ENCODE data around the gene UBE3C.

DNA sequence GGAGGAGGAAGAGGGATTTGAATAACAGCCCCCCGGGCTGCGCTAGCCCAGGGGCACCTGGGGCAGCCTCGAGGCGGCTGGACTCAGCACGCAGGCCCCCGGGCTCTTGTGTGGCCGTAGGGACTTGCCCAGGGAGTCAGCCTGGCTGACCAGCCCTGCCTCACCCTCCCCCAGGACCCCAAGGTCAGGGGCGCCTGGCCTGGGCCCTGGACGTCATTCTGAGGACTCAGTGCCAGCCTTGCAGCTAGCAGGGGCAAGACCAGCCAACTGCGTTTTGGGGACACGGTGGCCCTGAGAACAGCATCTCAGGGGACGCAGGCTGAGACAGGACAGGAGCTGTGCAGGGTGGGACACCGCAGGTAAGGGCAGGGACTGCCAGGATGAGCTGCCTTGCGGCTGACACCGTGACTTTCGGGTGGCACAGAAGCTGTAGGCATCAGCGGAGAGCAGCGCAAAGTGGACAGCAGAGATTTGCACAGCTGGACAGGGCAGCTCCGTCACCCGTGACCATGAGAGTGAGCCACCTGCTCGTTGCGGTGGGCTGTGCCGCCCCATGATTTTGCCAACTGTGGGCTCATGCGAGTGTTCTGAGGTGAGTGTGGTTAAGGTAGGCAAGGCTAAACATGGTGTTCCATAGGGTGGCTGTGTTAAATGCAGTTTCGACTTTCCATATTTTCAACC is 48.1 kb upstream of the UBE3C start:
- TF ChIP-seq POLR2A (IDR thresholded peaks at IDR 0.05), result no peak
- TF ChIP-seq, protein P1, sequence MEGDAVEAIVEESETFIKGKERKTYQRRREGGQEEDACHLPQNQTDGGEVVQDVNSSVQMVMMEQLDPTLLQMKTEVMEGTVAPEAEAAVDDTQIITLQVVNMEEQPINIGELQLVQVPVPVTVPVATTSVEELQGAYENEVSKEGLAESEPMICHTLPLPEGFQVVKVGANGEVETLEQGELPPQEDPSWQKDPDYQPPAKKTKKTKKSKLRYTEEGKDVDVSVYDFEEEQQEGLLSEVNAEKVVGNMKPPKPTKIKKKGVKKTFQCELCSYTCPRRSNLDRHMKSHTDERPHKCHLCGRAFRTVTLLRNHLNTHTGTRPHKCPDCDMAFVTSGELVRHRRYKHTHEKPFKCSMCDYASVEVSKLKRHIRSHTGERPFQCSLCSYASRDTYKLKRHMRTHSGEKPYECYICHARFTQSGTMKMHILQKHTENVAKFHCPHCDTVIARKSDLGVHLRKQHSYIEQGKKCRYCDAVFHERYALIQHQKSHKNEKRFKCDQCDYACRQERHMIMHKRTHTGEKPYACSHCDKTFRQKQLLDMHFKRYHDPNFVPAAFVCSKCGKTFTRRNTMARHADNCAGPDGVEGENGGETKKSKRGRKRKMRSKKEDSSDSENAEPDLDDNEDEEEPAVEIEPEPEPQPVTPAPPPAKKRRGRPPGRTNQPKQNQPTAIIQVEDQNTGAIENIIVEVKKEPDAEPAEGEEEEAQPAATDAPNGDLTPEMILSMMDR (IDR thresholded peaks at IDR 0.05), result no peak
- no peak for TF ChIP-seq POLR2AphosphoS5 (IDR thresholded peaks at IDR 0.05)
